GM21390 (cell line): Measurements from ENCODE around the gene RPH3AL.
"Not testable (repeated sequence)": the region's sequence is repeated elsewhere in the genome, so short reads cannot be mapped to it uniquely, and the experiment has no call there.

ENCODE experiments used
- ATAC-seq: cut with Tn5 transposase; IDR thresholded peaks from one replicate; pipeline ENCODE4 v1.9.1; 2021; ENCODE audit not compliant: unreplicated experiment

Gene RPH3AL

GRCh38 chr17:379531-380465, 27.2 kb upstream of the RPH3AL start:
- no peak for ATAC-seq

- no peak for ATAC-seq
Observed at GRCh38 chr17:378068-378467, 25.5 kb upstream of the RPH3AL start.

- ATAC-seq: no peak
Observed at GRCh38 chr17:376936-377863, 24.6 kb upstream of the RPH3AL start.

- ATAC-seq: no peak
Observed at GRCh38 chr17:373613-374230, 21.1 kb upstream of the RPH3AL start.

- no peak for ATAC-seq
Observed at GRCh38 chr17:372157-373152, 19.8 kb upstream of the RPH3AL start.

DNA sequence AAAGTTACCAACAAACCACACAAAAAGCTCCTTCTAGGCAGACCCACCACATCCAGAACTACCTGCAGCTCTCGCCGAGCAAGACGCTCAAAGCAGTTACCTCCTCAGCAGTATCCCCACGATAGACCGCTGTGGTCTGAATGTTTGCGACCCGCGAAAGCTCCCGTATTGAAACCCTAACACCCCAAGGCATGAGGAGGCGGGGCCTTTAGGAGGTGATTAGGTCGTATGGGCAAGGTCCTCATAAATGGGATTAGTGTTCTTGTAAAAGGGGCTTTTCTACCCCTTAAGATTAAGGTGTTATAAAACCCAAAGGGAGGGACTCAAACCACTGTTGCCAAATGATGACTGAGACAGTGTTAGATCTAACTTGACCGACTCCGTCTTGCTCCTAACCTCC, 19.0 kb upstream of the RPH3AL start:
- no peak for ATAC-seq

- not testable (repeated sequence) for ATAC-seq
Observed at GRCh38 chr17:367656-368055, 15.0 kb upstream of the RPH3AL start.

DNA sequence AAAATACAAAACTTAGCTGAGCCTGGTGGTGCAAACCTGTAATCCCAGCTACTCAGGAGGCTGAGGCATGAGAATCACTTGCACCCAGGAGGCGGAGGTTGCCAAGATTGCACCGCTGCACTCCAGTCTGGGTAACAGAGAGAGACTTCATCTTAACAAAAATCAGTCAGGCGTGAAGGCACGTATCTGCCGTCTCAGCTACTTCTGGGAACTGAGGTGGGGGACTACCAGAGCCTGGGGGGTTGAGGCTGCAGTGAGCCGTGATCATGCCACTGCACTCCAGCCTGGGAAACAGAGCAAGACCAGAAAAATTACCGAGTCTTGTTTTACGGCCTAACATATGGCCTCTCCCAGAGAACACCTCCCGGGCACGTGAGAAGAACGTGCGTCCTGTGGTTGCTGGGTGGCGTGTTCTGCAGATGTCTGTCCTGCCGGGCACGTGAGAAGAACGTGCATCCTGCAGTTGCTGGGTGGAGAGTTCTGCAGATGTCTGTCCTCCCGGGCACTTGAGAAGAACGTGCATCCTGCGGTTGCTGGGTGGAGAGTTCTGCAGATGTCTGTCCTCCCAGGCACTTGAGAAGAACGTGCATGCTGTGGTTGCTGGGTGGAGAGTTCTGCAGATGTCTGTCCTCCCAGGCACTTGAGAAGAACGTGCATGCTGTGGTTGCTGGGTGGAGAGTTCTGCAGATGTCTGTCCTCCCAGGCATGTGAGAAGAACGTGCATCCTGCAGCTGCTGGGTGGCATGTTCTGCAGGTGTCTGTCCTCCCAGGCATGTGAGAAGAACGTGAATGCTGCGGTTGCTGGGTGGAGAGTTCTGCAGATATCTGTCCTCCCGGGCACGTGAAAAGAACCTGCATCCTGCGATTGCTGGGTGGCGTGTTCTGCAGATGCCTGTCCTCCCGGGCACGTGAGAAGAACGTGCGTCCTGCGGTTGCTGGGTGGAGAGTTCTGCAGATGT, 14.3 kb upstream of the RPH3AL start:
- ATAC-seq: not testable (repeated sequence)

DNA sequence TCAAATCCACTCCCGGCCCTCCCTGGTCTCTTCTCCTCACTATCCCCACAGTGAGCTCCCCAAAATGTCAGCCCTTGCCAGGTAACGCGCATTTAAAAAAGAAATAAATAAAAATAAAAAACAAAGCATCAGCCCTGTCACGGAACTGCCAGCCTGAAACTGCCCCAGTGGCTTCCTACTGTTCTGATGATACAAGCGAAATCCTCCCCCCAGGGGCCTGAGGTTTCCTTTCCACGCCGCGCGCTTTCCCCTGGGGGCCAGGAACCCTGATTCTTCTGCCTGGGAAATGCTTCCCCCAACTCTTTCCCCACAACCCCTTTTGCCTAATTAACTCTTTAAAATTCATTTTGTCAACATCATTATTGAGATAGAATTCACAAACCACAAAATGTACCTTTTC, 12.2 kb upstream of the RPH3AL start:
- no peak for ATAC-seq

DNA sequence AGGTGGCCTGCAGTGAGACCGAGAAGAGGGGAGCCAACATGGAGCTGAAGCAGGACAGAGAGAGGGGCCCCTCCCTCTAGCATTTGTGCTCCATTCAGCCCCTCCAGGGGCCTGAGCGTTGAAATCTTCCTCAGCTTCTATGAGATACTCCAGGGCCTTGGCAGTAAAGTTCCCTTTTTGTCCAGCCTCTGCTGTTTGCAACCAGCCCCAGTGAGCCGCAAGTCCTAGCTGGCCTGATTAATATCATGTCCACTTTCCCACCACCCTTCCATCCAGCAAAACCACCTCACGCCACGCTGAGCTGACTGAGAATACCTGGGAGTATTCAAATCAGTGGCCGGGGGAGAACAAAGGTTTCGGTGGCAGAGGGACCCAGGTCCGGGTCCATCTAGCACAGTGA, 11.7 kb upstream of the RPH3AL start:
- ATAC-seq: no peak

DNA sequence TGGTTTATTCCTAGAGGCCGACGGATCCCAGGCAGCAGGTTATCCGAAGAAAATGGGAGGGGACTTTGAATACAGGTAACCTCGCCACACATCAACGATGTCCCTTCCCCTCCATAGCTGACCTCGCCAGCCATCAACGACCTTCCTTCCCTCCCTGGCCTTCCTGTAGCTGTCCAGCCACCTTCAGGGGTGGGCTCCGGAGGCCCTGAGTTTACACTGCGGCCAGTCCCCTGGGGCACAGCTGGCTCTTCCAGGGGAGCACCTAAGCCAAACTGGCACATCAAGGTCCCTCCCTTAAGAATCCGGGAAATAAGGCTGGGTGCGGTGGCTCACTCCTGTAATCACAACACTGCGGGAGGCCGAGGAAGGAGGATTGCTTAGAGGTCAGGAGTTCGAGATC, 10.1 kb upstream of the RPH3AL start:
- no peak for ATAC-seq

DNA sequence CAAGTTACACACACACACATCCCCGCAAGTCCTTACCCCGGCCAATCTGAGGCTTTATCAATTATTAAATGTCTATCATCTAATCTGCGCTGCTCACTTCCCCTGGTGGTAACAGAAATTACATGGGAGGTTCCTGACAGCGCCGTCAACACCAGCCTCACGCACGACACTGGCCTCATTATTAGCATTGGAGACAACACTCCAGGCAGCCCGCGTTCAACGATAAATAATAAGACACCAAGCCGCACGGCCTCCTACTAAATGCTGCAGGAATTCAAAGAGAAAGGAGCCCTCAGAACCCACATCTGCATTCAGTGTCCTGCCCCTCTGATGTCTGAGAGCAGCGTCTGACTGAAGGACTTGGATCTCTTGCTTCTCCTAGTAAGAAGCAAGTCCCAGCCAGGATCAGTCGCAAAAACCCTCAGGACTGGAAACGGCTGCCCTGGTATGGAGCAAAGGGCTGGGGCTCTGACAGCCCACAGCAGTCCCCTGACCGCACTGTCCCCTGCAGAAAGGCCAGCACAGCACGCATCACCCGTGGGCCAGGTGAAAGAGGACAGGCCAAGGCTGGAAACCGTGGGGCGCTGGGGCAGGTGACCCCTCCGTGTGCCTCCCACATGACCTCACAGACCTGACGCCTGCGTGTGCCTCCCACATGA, 7.6 kb upstream of the RPH3AL start:
- no peak for ATAC-seq

DNA sequence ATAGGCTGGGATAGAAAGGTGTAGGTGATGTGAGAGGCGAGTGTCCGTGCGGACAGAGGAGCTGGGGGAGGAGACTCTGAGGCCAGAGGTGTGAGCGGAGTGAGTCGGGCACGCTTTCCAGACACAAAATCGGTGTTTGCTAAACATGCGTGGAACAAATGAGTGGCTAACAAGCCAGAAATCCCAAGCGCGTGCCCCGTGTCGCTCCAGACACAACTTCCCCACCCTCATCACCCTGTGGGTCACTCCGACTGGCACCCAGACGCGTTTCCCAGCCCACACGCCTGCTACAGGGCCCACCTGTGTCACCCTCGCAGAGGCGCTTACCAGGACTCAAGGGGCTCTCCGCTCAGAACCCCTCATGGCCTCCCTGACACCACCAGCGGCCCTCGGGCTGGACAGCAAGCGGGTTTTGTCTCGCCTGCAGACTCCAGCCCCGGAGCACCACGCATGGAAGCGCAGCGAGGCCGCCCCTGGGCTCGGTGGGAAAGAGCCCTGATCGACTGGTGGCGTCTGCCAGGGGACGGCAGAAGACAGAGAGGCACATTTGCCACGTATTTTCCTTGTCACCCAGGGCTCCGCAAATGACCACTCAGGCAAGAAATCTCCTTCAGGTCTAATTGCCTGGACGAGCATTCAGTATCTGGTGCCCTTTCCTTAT, 6.0 kb upstream of the RPH3AL start:
- ATAC-seq: no peak

- ATAC-seq: no peak
Observed at GRCh38 chr17:357644-358043, 5.0 kb upstream of the RPH3AL start.

- ATAC-seq: no peak
Observed at GRCh38 chr17:356671-357434, 4.2 kb upstream of the RPH3AL start.

GRCh38 chr17:354651-355556, 2.3 kb upstream of the RPH3AL start:
- no peak for ATAC-seq
